NCI-H524 treated with DMSO at 0.1 percent for 48 hours (cell line): ENCODE results near the gene PROKR2.

Source experiments
- DNase-seq: peaks from one replicate; lab custom pipeline; 2025; lab: John Stamatoyannopoulos, UW

PROKR2 gene

GRCh38 chr20:5282561-5282960, 34.2 kb downstream of the PROKR2 start:
- DNase-seq = no peak

GRCh38 chr20:5279661-5280060, 37.1 kb downstream of the PROKR2 start:
- DNase-seq = no peak

- no peak for DNase-seq
Measured at GRCh38 chr20:5272268-5272667, 44.5 kb downstream of the PROKR2 start.

GRCh38 chr20:5270603-5271002, 46.2 kb downstream of the PROKR2 start:
- DNase-seq = no peak

- no peak for DNase-seq
Measured at GRCh38 chr20:5268449-5268848, 48.3 kb downstream of the PROKR2 start.

- no peak for DNase-seq
Measured at GRCh38 chr20:5267092-5267491, 49.7 kb downstream of the PROKR2 start.
